HG03097 (cell line): ENCODE results near the gene EYA3.

Experiments used
- ATAC-seq: cut with Tn5 transposase; IDR thresholded peaks from one replicate; pipeline ENCODE4 v1.9.1; 2021; ENCODE audit not compliant: unreplicated experiment, low FRiP score

Gene EYA3

GRCh38 chr1:28074892-28075511 lies 13.4 kb downstream of the EYA3 start:
- ATAC-seq, result no peak

- ATAC-seq, result no peak
Measured at GRCh38 chr1:28073867-28074266, 14.5 kb downstream of the EYA3 start.

- no peak for ATAC-seq
Measured at GRCh38 chr1:28071813-28072212, 16.6 kb downstream of the EYA3 start.

- no peak for ATAC-seq
Measured at GRCh38 chr1:28070725-28071593, 17.5 kb downstream of the EYA3 start.

- no peak for ATAC-seq
Measured at GRCh38 chr1:28067523-28068090, 20.8 kb downstream of the EYA3 start.

GRCh38 chr1:28066393-28067154 lies 21.8 kb downstream of the EYA3 start:
- no peak for ATAC-seq

GRCh38 chr1:28064064-28064463 lies 24.3 kb downstream of the EYA3 start:
- no peak for ATAC-seq

- no peak for ATAC-seq
Measured at GRCh38 chr1:28062806-28063205, 25.6 kb downstream of the EYA3 start.

- no peak for ATAC-seq
Measured at GRCh38 chr1:28058971-28059878, 29.2 kb downstream of the EYA3 start.

GRCh38 chr1:28058168-28058567 lies 30.2 kb downstream of the EYA3 start:
- ATAC-seq, result no peak

- ATAC-seq, result no peak
Measured at GRCh38 chr1:28056129-28056925, 32.1 kb downstream of the EYA3 start.

GRCh38 chr1:28050776-28051175 lies 37.6 kb downstream of the EYA3 start:
- ATAC-seq, result no peak

GRCh38 chr1:28046716-28047115 lies 41.7 kb downstream of the EYA3 start:
- no peak for ATAC-seq

GRCh38 chr1:28045777-28046176 lies 42.6 kb downstream of the EYA3 start:
- no peak for ATAC-seq

GRCh38 chr1:28044399-28044798 lies 44.0 kb downstream of the EYA3 start:
- ATAC-seq, result no peak

GRCh38 chr1:28039341-28039740 lies 49.1 kb downstream of the EYA3 start:
- ATAC-seq, result no peak

GRCh38 chr1:28037946-28038345 lies 50.5 kb downstream of the EYA3 start:
- no peak for ATAC-seq

GRCh38 chr1:28037206-28037605 lies 51.2 kb downstream of the EYA3 start:
- ATAC-seq, result no peak

- no peak for ATAC-seq
Measured at GRCh38 chr1:28036431-28036830, 52.0 kb downstream of the EYA3 start.
